Omental fat pad (tissue), 4 donors: ENCODE data around the gene COQ7. TPM values are rescaled to one million over a fixed set of nuclear protein-coding genes. Genes with fewer than 3 reads are reported as not detected.

Source experiments
- ATAC-seq: fragments of 150-250 bp; one replicate; pipeline ENCODE4 v1.9.1; 2016; ENCODE audit warnings: mild to moderate bottlenecking, moderate library complexity; ENCODE audit not compliant: low FRiP score
- DNase-seq: peaks from one replicate; pipeline ENCODE4 v3.0.0-alpha.2; 2019; ENCODE audit warnings: low spot score
- total RNA-seq, 4 donors: library from RNA; depleted of rRNA; stranded (reverse); fragments of >200 nt; gene quantifications; one replicate each; pipeline ENCODE4 v1.1.0, GENCODE V29; 2016
- TF ChIP-seq, protein P1 (sequence below), 3 donors: fragments of 450-650 bp; IDR thresholded peaks; one replicate each; pipeline ENCODE4 v1.5.1; 2016 to 2017; ENCODE audit warnings: antibody characterized with exemption in 3 of 3, mild to moderate bottlenecking in 3 of 3, moderate library complexity in 2 of 3

Gene COQ7
- total RNA-seq, 4 donors from 2014 or later = 11.0 to 17.4 (median 11.9) TPM

DNA sequence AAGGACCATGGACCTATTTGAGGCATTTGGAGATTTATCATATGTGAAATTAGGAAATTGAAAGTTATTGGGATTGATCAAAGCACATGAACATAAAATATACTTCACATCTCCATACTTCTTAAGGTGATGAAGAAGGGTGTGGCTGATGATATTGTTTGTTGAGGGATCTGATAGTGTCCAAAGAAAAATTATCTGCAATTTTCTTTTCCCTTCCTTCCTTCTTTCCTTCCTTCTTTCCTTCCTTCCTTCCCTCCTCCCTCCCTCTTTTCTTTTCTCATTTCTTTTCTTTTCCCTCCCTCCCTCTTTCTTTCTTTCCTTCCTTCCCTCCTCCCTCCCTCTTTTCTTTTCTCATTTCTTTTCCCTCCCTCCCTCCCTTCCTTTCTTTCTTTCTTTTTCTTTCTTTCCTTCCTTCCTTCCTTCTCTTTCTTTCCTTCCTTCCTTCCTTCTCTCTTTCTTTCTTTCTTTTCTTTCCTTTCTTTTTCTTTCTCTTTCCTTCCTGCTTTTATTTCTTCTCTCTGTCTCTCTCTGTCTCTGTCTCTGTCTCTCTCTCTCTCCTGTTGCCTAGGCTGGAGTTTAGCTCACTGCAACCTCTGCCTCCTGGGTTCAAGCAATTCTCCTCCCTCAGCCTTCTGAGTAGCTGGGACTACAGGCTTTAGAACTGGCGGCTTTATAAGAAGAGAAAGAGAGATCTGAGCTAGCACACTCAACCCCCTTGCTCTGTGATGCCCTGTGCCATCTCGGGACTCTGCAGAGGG is 25.4 kb downstream of the COQ7 start:
- no peak for ATAC-seq
- DNase-seq = no peak
- TF ChIP-seq, protein P1, sequence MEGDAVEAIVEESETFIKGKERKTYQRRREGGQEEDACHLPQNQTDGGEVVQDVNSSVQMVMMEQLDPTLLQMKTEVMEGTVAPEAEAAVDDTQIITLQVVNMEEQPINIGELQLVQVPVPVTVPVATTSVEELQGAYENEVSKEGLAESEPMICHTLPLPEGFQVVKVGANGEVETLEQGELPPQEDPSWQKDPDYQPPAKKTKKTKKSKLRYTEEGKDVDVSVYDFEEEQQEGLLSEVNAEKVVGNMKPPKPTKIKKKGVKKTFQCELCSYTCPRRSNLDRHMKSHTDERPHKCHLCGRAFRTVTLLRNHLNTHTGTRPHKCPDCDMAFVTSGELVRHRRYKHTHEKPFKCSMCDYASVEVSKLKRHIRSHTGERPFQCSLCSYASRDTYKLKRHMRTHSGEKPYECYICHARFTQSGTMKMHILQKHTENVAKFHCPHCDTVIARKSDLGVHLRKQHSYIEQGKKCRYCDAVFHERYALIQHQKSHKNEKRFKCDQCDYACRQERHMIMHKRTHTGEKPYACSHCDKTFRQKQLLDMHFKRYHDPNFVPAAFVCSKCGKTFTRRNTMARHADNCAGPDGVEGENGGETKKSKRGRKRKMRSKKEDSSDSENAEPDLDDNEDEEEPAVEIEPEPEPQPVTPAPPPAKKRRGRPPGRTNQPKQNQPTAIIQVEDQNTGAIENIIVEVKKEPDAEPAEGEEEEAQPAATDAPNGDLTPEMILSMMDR (IDR thresholded peaks at IDR 0.05) = no peak

GRCh38 chr16:19093631-19094541 is 26.5 kb downstream of the COQ7 start:
- ATAC-seq (no peak), DNase-seq (no peak)
- TF ChIP-seq, protein P1 (IDR thresholded peaks at IDR 0.05) = no peak

GRCh38 chr16:19094542-19095365 is 27.3 kb downstream of the COQ7 start:
- ATAC-seq = no peak
- TF ChIP-seq, protein P1 (IDR thresholded peaks at IDR 0.05) = no peak
- no peak for DNase-seq

- DNase-seq (no peak), ATAC-seq (no peak)
- TF ChIP-seq, protein P1 (IDR thresholded peaks at IDR 0.05) = no peak
Observed at GRCh38 chr16:19095654-19096053, 28.2 kb downstream of the COQ7 start.

DNA sequence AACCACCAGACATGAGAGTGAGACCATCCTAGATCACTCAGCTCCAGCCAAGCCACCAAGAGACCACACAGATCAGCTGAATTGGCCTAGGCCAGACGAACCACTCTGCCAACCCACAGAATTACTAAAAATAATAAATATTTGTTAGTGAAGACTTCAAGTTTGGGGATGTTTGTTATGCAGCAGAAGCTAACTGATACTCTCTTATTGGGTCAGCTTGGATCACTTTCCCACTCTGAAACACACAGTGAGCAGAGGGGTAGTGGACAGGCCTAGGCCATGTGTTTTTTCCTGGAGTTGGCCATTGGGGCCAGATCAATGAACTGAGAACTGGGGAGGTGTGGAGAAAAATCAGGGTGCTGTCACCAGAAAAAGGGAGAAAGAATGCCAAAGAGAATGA is 30.8 kb downstream of the COQ7 start:
- no peak for ATAC-seq
- DNase-seq = no peak
- TF ChIP-seq, protein P1 (IDR thresholded peaks at IDR 0.05) = no peak

- DNase-seq (no peak), ATAC-seq (no peak)
- TF ChIP-seq, protein P1 (IDR thresholded peaks at IDR 0.05) = no peak
Observed at GRCh38 chr16:19102187-19102872, 34.9 kb downstream of the COQ7 start.
